ENCODE results near the gene LLGL2.
"Not testable (repeated sequence)": the region's sequence is repeated elsewhere in the genome, so short reads cannot be mapped to it uniquely, and the experiment has no call there.

Gene LLGL2

GRCh38 chr17:75524970-75525805 lies at the start of gene LLGL2:
LLGL2 (plus strand) TSS chr17:75525697; CDS start chr17:75543427, 17,730 bp downstream.
- DNase-seq = peak; percentile 78

DNA sequence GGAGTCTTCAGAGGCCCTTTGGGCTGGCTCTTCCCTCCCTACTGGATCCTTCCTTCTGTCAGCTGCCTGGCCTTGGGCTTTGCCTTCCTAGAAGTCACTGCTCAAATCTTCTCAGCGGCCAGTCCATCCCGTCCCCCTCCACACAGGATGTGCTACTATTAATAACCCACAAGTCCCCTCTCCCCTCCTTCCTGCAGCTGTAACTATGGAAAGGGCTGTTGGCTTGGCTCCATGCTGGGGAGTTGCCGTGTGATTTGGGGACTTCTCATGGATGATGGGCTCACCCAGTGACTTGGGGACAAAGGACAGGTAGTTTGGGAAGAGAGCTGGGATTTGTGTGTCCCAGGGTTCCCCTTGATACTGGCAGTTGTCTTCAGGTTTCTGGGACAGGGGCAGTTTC lies 49.6 kb upstream of the LLGL2 start:
- no peak for DNase-seq

- no peak for DNase-seq
Observed at GRCh38 chr17:75476271-75476671, 49.2 kb upstream of the LLGL2 start.

DNA sequence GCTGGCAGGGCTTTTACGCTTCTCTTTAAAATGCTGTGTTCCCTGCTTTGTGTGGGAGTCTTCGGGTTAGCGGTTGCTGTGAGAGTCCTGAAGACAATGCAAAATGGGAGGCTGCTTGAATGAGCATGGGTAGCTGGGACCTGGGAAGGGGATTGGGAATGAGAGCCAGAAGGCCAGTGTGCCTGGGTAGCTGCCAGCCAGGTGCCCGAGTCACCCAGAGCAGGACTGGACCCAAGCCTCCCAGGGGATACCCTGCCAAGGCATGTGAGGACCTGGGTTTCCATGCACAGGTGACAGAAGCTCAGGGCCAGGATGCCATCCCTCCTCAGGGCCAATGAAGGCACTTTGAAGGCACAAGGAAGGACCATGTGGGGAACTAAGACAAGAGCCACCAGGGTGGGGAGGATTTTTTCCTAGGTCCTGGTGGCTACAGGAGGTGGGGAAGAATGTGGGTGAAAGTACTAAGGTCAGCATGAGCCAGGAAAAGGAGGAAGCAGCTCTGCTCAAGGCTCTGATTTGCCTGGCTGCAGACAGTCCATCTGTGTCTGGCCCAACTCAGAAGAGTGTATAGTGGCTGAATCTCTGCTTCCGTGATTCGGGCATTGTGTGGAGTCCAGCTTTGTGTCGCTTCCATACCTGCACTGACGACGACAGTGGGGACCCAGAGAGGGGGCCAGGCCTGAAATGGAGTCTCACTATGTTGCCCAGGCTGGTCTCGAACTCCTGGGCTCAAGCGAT lies 48.6 kb upstream of the LLGL2 start:
- DNase-seq = no peak

- DNase-seq = not testable (repeated sequence)
Observed at GRCh38 chr17:75477490-75477862, 48.0 kb upstream of the LLGL2 start.

DNA sequence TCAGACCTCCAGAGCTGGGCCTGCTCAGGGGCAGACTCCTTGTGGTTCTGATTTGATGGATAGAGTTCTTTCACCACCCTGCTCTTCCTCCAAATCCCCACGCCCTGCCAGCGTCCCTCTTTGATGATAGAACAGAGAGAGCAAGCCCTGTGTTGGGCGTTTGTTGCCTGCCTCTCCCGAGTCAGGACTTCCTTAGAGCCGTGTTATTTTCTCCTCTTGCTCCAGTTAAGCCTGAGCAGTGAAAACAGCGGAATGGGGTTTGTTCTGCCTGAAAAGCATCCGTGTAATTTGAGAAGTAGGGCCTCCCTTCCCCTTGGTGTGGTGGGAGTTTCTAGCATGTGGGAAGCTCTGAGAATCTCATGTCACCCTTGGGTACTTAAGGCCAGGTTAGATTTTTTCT lies 47.0 kb upstream of the LLGL2 start:
- no peak for DNase-seq

- no peak for DNase-seq
Observed at GRCh38 chr17:75480281-75480680, 45.2 kb upstream of the LLGL2 start.

- no peak for DNase-seq
Observed at GRCh38 chr17:75481194-75482068, 44.1 kb upstream of the LLGL2 start.

- no peak for DNase-seq
Observed at GRCh38 chr17:75482098-75482942, 43.2 kb upstream of the LLGL2 start.

DNA sequence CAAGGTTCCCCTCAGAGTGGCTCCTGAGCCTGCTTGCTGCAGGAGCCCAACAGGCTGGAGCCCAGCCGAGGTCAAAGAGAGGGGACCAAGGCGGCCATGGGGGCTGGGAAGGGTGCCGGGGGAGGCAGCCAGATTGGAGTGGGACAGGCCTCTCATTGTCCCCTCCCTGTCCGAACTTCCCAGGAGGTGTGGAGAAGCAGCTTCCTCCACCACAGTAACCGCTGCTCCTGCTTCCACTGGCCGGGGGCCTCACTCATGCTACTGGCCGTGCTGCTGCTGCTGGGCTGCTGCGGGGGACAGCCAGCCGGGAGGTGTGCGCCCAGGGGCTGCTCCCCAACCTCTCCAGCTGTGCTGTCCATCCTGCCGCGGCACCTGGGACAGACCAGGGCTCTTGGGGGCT lies 39.8 kb upstream of the LLGL2 start:
- no peak for DNase-seq

GRCh38 chr17:75486151-75486550 lies 39.3 kb upstream of the LLGL2 start:
- DNase-seq = no peak

GRCh38 chr17:75486951-75487350 lies 38.5 kb upstream of the LLGL2 start:
- DNase-seq = no peak

DNA sequence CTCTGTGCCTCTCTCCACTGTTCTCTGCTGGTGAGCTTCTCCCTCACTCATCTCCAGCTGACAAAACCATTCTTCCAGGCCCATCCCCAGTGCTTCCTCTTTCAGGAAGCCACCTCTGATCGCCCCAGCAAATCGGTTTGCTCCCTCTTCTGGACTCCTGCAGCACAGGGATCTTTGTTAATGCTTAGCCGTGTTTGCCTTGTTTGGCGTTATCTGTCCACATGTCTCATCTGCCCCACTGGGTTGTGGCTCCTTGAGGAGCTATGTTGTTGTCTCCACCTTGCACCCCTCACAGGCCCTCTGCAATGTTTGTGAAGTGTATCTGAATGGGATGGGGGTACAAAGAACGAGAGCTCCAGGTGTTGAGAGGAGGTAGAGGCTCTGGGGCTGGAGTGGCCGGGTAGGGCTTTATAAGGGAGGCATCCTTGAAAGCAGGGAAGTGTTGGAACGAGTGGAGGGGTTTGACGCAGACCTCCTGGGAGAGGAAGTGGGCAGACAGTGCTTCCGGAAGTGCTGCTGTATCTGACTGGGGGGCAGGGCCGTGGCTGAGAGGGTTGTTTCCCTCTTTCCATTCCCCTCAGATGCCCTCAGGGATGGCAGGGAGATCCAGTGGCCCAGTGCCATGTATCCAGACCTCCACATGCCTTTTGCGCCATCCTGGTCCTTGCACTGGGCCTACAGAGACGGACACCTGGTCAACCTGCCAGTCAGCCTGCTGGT lies 38.0 kb upstream of the LLGL2 start:
- DNase-seq = no peak

GRCh38 chr17:75488693-75489510 lies 36.6 kb upstream of the LLGL2 start:
- no peak for DNase-seq

GRCh38 chr17:75489511-75489955 lies 36.0 kb upstream of the LLGL2 start:
- DNase-seq = no peak

- no peak for DNase-seq
Observed at GRCh38 chr17:75490173-75490743, 35.2 kb upstream of the LLGL2 start.

- no peak for DNase-seq
Observed at GRCh38 chr17:75490953-75491649, 34.4 kb upstream of the LLGL2 start.

DNA sequence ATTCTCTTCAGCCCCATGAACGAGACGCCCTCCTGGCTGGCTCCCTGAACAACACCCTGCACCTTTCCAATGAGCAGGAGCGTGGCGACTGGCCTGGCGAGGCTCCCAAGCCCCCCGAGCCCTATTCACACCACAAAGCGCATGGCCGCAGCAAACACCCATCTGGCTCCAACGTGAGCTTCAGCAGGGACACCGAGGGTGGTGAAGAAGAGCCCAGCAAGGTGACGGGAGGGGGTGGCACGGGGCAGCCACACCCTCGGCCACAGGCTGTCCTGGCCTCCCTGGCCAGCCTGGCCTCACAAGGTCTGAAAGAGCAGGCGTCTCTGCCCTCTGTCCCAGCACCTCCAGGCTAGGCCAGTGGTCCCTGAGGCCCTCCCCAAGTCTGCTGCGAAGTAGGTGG lies 33.8 kb upstream of the LLGL2 start:
- no peak for DNase-seq

DNA sequence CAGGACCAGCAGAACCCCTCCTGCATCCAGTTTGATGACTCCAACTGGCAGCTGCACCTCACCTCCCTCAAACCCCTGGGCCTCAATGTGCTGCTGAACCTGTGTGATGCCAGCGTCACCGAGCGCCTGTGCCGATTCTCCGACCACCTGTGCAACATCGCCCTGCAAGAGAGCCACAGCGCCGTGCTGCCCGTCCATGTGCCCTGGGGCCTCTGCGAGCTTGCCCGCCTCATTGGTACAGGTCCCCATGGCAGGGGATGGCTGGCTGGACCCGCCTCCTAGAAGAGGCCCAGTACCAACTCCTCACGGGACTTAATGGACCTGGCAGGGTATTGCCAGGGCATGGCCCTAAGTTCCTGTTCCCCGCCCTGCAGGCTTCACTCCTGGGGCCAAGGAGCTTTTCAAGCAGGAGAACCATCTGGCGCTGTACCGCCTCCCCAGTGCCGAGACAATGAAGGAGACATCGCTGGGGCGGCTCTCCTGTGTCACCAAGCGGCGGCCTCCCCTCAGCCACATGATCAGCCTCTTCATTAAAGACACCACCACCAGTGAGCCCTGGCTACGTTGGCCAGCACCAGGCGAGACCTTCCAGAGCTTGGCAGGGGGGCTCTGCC lies 32.8 kb upstream of the LLGL2 start:
- no peak for DNase-seq
